Lower leg skin (tissue), 3 donors: Measurements from ENCODE around the gene NDUFB8.
A peak's percentile ranks its signal among the peaks of the same experiment; 100 is the strongest.

Experiments
- CTCF ChIP-seq, 3 donors: fragments of 450-650 bp; IDR thresholded peaks; one replicate each; pipeline ENCODE4 v1.5.1; 2016; ENCODE audit warnings: antibody characterized with exemption in 3 of 3, mild to moderate bottlenecking in 3 of 3, moderate library complexity in 2 of 3
- POLR2A ChIP-seq, 2 donors: fragments of 450-650 bp; IDR thresholded peaks; one replicate each; pipeline ENCODE4 v1.6.1; 2016 to 2017; ENCODE audit warnings: antibody characterized with exemption in 2 of 2, mild to moderate bottlenecking in 1 of 2, moderate library complexity in 1 of 2

DNA sequence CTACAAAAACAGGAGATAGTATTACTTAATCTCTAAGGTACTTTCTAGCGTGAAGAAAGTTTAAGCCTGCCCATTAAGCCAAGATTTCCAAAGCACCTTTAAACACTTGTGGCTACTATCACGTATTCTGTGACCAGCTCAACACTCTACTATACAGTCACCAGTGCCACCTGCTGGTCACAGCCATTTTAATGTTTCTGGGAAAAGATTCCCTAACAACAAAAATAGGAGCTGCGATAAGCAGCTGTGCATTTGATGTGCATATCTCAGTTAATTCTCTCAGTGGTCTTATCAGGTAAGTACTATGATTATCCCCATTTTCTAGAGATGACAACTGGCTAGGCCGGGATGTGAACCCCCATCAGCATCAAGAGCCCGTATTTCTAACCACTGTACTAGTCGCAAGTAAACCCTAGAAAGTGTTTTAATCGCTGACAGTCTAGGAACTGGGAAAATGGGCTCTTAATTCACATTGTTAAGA lies 10.9 kb downstream of the NDUFB8 start:
- peak in 1 of 3 donors; percentile 27 for TF ChIP-seq CTCF (IDR thresholded peaks at IDR 0.05)
- TF ChIP-seq POLR2A (IDR thresholded peaks at IDR 0.05) = no peak
